A549 (cell line): ENCODE data around the gene SHISAL1.

ENCODE experiments used
- HOXB5 ChIP-seq: fragments of 250-450 bp; sonication (Bioruptor Pico); IDR thresholded peaks from 2 replicates; pipeline ENCODE4 v1.5.0; 2020; ENCODE audit warnings: mild to moderate bottlenecking, moderate library complexity
- SREBF2 ChIP-seq: fragments of 450-650 bp; IDR thresholded peaks from 2 replicates; pipeline ENCODE4 v1.6.1; 2014; ENCODE audit warnings: mild to moderate bottlenecking, moderate library complexity
- TF ChIP-seq, protein P1 (sequence below): fragments of >200 bp; sonication (Bioruptor Twin); formaldehyde crosslinking; IDR thresholded peaks from 3 replicates; pipeline ENCODE4 v1.5.1; 2016

DNA sequence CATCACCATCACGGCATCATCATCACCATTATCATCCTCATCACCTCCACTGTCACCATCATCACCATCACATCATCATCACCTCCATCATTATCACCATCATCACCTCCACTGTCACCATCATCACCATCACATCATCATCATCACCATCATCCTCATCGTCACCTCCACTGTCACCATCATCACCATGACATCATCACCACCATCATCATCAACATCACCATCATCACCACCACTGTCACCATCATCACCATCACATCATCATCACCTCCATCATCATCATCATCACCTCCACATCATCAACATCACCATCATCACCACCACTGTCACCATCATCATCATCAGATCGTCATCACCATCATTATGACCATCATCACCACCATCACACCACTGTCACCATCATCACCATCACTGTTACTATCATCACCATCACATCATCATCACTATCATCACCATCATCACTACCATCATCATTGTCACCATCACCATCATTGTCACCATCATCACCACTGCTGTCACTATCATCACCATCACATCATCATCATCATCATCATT, 99.2 kb downstream of the SHISAL1 start:
- TF ChIP-seq HOXB5 (no peak), SREBF2 (no peak)
- TF ChIP-seq, protein P1, sequence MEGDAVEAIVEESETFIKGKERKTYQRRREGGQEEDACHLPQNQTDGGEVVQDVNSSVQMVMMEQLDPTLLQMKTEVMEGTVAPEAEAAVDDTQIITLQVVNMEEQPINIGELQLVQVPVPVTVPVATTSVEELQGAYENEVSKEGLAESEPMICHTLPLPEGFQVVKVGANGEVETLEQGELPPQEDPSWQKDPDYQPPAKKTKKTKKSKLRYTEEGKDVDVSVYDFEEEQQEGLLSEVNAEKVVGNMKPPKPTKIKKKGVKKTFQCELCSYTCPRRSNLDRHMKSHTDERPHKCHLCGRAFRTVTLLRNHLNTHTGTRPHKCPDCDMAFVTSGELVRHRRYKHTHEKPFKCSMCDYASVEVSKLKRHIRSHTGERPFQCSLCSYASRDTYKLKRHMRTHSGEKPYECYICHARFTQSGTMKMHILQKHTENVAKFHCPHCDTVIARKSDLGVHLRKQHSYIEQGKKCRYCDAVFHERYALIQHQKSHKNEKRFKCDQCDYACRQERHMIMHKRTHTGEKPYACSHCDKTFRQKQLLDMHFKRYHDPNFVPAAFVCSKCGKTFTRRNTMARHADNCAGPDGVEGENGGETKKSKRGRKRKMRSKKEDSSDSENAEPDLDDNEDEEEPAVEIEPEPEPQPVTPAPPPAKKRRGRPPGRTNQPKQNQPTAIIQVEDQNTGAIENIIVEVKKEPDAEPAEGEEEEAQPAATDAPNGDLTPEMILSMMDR: no peak
